H1 (cell line): ENCODE data around the gene TADA3. TPM values are rescaled to one million over a fixed set of nuclear protein-coding genes. Genes with fewer than 3 reads are reported as not detected.

Experiments used
- CTCF ChIA-PET: fragments of 300-600 bp; sonication (Branson Sonifier 250); formaldehyde crosslinking; loops from one replicate; lab custom pipeline; 2021; ENCODE audit not compliant: partially characterized antibody; lab: Charles Lee
- POLR2A ChIA-PET: fragments of 300-600 bp; sonication (Branson Sonifier 250); formaldehyde crosslinking; loops from one replicate; lab custom pipeline; 2021; ENCODE audit warnings: inconsistent platforms; ENCODE audit not compliant: partially characterized antibody; lab: Charles Lee
- DNase-seq, 2 experiments: peaks; one replicate each; pipeline versions ENCODE4 v3.0.0 to v3.0.0-alpha.2; 2010 to 2022; ENCODE audit warnings: low spot score in 2 of 2, low read depth in 1 of 2, mixed read lengths in 1 of 2
- FAIRE-seq: peaks from 2 replicates; lab custom pipeline; 2011; peaks lifted over from hg19 to GRCh38; lab: Jason Lieb, UNC
- H2AFZ ChIP-seq: 2 replicates; pipeline ENCODE4 v1.8.1; 2012; ENCODE audit warnings: low read length, inconsistent platforms
- H2AK5ac ChIP-seq: 2 replicates; pipeline ENCODE4 v1.6.1; 2013; ENCODE audit warnings: low read depth, low read length
- H2BK120ac ChIP-seq: replicated peaks from 2 replicates; pipeline ENCODE3; 2013; ENCODE audit warnings: low read depth, low read length, inconsistent platforms
- H2BK12ac ChIP-seq: 2 replicates; pipeline ENCODE4 v1.6.1; 2013; ENCODE audit warnings: low read depth, low read length
- H2BK15ac ChIP-seq: 2 replicates; pipeline ENCODE4 v1.6.1; 2013; ENCODE audit warnings: low read length
- H2BK20ac ChIP-seq: 2 replicates; pipeline ENCODE4 v1.6.1; 2013; ENCODE audit warnings: low read length
- H2BK5ac ChIP-seq: 2 replicates; pipeline ENCODE4 v1.6.1; 2013; ENCODE audit warnings: low read depth, low read length
- H3K14ac ChIP-seq: 2 replicates; pipeline ENCODE4 v1.6.1; 2013; ENCODE audit warnings: inconsistent platforms; ENCODE audit not compliant: insufficient read length
- H3K18ac ChIP-seq: 2 replicates; pipeline ENCODE4 v1.6.1; 2013; ENCODE audit warnings: low read length; ENCODE audit errors: extremely low read depth
- H3K23ac ChIP-seq: 2 replicates; pipeline ENCODE4 v1.6.1; 2013; ENCODE audit warnings: inconsistent platforms; ENCODE audit not compliant: insufficient read length
- H3K23me2 ChIP-seq: 2 replicates; pipeline ENCODE4 v1.6.1; 2013; ENCODE audit warnings: low read depth, low read length
- H3K27ac ChIP-seq: 2 replicates; pipeline ENCODE4 v1.6.1; 2011; ENCODE audit warnings: low read depth, low read length, inconsistent platforms
- H3K27me3 ChIP-seq, 4 experiments: replicated peaks in 1 of 4; 1 replicate in 1 of 4; 2 replicates in 3 of 4; pipeline versions ENCODE4 v1.6.1 to v1.8.1; 2011 to 2013; ENCODE audit warnings: low read length in 3 of 4, mild to moderate bottlenecking in 3 of 4, inconsistent platforms in 2 of 4, mixed read lengths in 2 of 4, moderate library complexity in 1 of 4; ENCODE audit not compliant: control insufficient read depth in 3 of 4, insufficient read depth in 3 of 4; ENCODE audit errors: extremely low read depth in 1 of 4
- H3K36me3 ChIP-seq, 4 experiments: 2 replicates each; pipeline versions ENCODE4 v1.6.1 to v1.8.1; 2011 to 2013; ENCODE audit warnings: mild to moderate bottlenecking in 4 of 4, low read length in 3 of 4, moderate library complexity in 2 of 4, control low read depth in 1 of 4, inconsistent platforms in 1 of 4; ENCODE audit not compliant: insufficient read depth in 4 of 4, control insufficient read depth in 2 of 4
- H3K4ac ChIP-seq: replicated peaks from 2 replicates; pipeline ENCODE3; 2013; ENCODE audit warnings: low read length, low read depth, mixed read lengths, inconsistent platforms; ENCODE audit not compliant: insufficient read length
- H3K4me1 ChIP-seq, 4 experiments: replicated peaks in 1 of 4; 1 replicate in 1 of 4; 2 replicates in 3 of 4; pipeline versions ENCODE4 v1.6.1 to v1.8.1; 2011 to 2013; ENCODE audit warnings: low read length in 3 of 4, inconsistent platforms in 2 of 4, mixed read lengths in 1 of 4; ENCODE audit not compliant: insufficient read depth in 4 of 4, control insufficient read depth in 3 of 4
- H3K4me2 ChIP-seq, 2 experiments: 2 replicates each; pipeline versions ENCODE4 v1.6.1 to v1.8.1; 2011 to 2013; ENCODE audit warnings: low read depth in 2 of 2, low read length in 2 of 2, control low read depth in 1 of 2, inconsistent platforms in 1 of 2, mild to moderate bottlenecking in 1 of 2; ENCODE audit not compliant: insufficient read depth in 1 of 2
- H3K4me3 ChIP-seq, 4 experiments: fragments of 200-600, 300-600 bp in 1 of 4; sonication (generic), shearing (Covaris generic), sonication (Bioruptor Twin) in 1 of 4; 2 replicates each; pipeline versions ENCODE4 v1.5.1 to v1.8.1; 2011 to 2016; ENCODE audit warnings: low read length in 4 of 4, low read depth in 3 of 4, control low read depth in 2 of 4, inconsistent platforms in 2 of 4, mild to moderate bottlenecking in 2 of 4, mixed read lengths in 1 of 4, moderate library complexity in 1 of 4; ENCODE audit not compliant: insufficient read depth in 2 of 4; ENCODE audit errors: extremely low read depth in 1 of 4
- H3K56ac ChIP-seq: replicated peaks from 2 replicates; pipeline ENCODE3; 2013; ENCODE audit warnings: low read depth, mild to moderate bottlenecking, mixed read lengths, low read length, inconsistent platforms; ENCODE audit not compliant: insufficient read length
- H3K79me1 ChIP-seq: 2 replicates; pipeline ENCODE4 v1.6.1; 2013; ENCODE audit warnings: low read depth, low read length, control low read depth
- H3K79me2 ChIP-seq, 2 experiments: 2 replicates each; pipeline versions ENCODE4 v1.6.1 to v1.8.1; 2012 to 2013; ENCODE audit warnings: low read length in 2 of 2, mild to moderate bottlenecking in 2 of 2, inconsistent platforms in 1 of 2; ENCODE audit not compliant: insufficient read depth in 2 of 2, control insufficient read depth in 1 of 2
- H3K9ac ChIP-seq, 4 experiments: replicated peaks in 1 of 4; 1 replicate in 1 of 4; 2 replicates in 3 of 4; pipeline versions ENCODE4 v1.6.1 to v1.8.1; 2011 to 2013; ENCODE audit warnings: low read depth in 3 of 4, low read length in 3 of 4, control low read depth in 2 of 4, mild to moderate bottlenecking in 2 of 4, moderate library complexity in 2 of 4, inconsistent platforms in 1 of 4; ENCODE audit errors: extremely low read depth in 1 of 4
- H3K9me3 ChIP-seq, 2 experiments: 2 replicates each; pipeline versions ENCODE4 v1.6.1 to v1.8.1; 2012 to 2013; ENCODE audit warnings: mild to moderate bottlenecking in 2 of 2, moderate library complexity in 2 of 2, control low read depth in 1 of 2, inconsistent platforms in 1 of 2, low read depth in 1 of 2, low read length in 1 of 2, mixed read lengths in 1 of 2; ENCODE audit not compliant: insufficient read depth in 2 of 2
- H4K20me1 ChIP-seq, 2 experiments: replicated peaks in 1 of 2; 2 replicates each; pipeline versions ENCODE3 to v1.8.1; 2011 to 2013; ENCODE audit warnings: inconsistent platforms in 2 of 2, low read length in 2 of 2, mild to moderate bottlenecking in 1 of 2; ENCODE audit not compliant: insufficient read depth in 2 of 2, control insufficient read depth in 1 of 2
- H4K5ac ChIP-seq: 2 replicates; pipeline ENCODE4 v1.6.1; 2013; ENCODE audit warnings: low read length, low read depth, mixed read lengths, inconsistent platforms; ENCODE audit not compliant: insufficient read length
- H4K8ac ChIP-seq: 2 replicates; pipeline ENCODE4 v1.8.0; 2013; ENCODE audit warnings: mild to moderate bottlenecking, moderate library complexity, low read length, inconsistent platforms; ENCODE audit not compliant: insufficient read depth; ENCODE audit errors: extremely low read depth
- H4K91ac ChIP-seq: replicated peaks from 2 replicates; pipeline ENCODE3; 2013; ENCODE audit warnings: low read length, mixed read lengths, inconsistent platforms; ENCODE audit not compliant: insufficient read length
- ASH2L ChIP-seq: fragments of 200-600, 300-600 bp; sonication (generic); IDR thresholded peaks from one replicate; pipeline ENCODE4 v1.7.1; 2017; ENCODE audit warnings: low read length
- HDAC2 ChIP-seq, 2 experiments: fragments of 300-600 bp in 1 of 2; sonication (generic) in 1 of 2; IDR thresholded peaks; 2 replicates each; pipeline ENCODE4 v1.6.1; 2011 to 2012; ENCODE audit warnings: low read depth in 2 of 2, low read length in 2 of 2, mild to moderate bottlenecking in 2 of 2, moderate library complexity in 2 of 2, borderline replicate concordance in 1 of 2, inconsistent platforms in 1 of 2
- KDM1A ChIP-seq: fragments of 200-600, 300-600 bp; sonication (generic); IDR thresholded peaks from 2 replicates; pipeline ENCODE4 v1.7.1; 2016; ENCODE audit warnings: mild to moderate bottlenecking, low read length, borderline replicate concordance
- POLR2A ChIP-seq, 2 experiments: IDR thresholded peaks; 1 replicate in 1 of 2; 2 replicates in 1 of 2; pipeline ENCODE4 v1.6.1; 2011; ENCODE audit warnings: low read depth in 2 of 2, low read length in 2 of 2, mild to moderate bottlenecking in 2 of 2; ENCODE audit errors: control extremely low read depth in 1 of 2
- RFX5 ChIP-seq: IDR thresholded peaks from 2 replicates; pipeline ENCODE4 v1.6.1; 2011; ENCODE audit warnings: low read depth, low read length, improper control_type of control experiment, borderline replicate concordance
- SUZ12 ChIP-seq: fragments of 200-600 bp; sonication (generic); IDR thresholded peaks from 2 replicates; pipeline ENCODE4 v1.6.1; 2012; ENCODE audit warnings: mild to moderate bottlenecking, inconsistent platforms, low read length, moderate library complexity, mixed read lengths
- WGBS, 2 experiments: shearing (Covaris generic) in 1 of 2; methylation state at CpG; one replicate each; pipeline versions ENCODE4 v1.1.6 to v1.1.7; 2013 to 2015; ENCODE audit warnings: low lambda C conversion rate in 2 of 2, mixed read lengths in 2 of 2, inconsistent platforms in 1 of 2, low coverage in 1 of 2, missing lambda C conversion rate in 1 of 2; ENCODE audit not compliant: insufficient replicate concordance in 2 of 2, insufficient coverage in 1 of 2, insufficient read length in 1 of 2; ENCODE audit errors: extremely low coverage in 1 of 2, missing lambda C conversion rate in 1 of 2; 5-methylcytosine and 5-hydroxymethylcytosine counted together
- polyA plus RNA-seq, 7 experiments: library from polyadenylated mRNA; depleted of rRNA in 3 of 7; stranded (reverse) in 5 of 7; unstranded in 2 of 7; fragments of >200 nt in 5 of 7; fragments of 200-250 nt in 2 of 7; gene quantifications; 1 replicate in 5 of 7; 2 replicates in 1 of 7; 4 replicates in 1 of 7; pipeline versions ENCODE4 v1.2.1 to v1.2.3, GENCODE V29; 2011 to 2013; ENCODE audit warnings: missing spikeins in 2 of 7, mixed read lengths in 2 of 7
- total RNA-seq: library from RNA; stranded (reverse); fragmentation: NEBNext Ultra II Directional; extraction: Animal tissue kit (Norgen Biotek cat#: 25700); gene quantifications from 2 replicates; pipeline ENCODE4 v1.2.1, GENCODE V29; 2021

The TADA3 gene
- total and polyA plus RNA-seq, 2 of the 8 experiments (the other 6 are each of a cell fraction or from before 2014, with no cell fraction given): 43.4 to 50.3 TPM

DNA sequence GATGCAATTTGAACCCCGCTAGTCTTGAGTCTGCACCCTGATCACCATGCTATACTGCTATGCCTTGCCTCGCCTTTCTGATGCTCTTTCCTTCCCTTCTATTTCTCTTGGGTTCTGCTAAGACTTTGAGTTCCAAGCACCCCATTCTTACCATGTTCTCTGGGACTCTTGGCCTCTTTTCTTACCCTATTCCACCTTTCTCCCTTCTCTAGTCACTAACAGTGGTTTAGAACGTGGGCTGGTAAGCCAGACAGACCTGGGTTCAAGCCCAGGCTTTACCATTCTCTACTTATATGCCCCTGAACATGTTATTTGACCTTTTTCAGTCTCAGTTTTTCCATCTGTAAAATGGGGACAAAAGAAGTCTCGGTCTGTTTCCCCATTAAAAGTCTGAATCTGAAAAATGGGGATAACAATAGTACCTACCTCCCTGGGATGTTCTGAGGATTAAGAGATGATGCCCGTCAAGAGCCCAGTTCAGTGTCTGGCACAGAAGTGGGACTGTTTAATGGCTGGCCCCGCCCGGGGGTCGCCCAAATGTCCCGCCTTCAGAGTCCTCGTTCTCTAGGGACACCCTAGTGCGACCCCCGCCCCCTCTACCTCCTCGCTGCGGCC is 376 bp downstream of the TADA3 start:
- ChIA-PET POLR2A (interaction anchor here (0.8 to 5.5 kb wide), 19 partner anchors 8 to 429 kb away, joined by 3 to 71 read pairs (median 6); partner anchors contain the start of genes BRPF1, CAMK1, CRELD1 and EMC3), CTCF (interaction anchor here (1.2 to 1.6 kb wide), 4 partner anchors 10 to 43 kb away, joined by 4 to 6 read pairs (median 4); partner anchors contain the start of gene OGG1)
- H3K4me3 ChIP-seq: peak overlapping the region; percentile 89 to 98 (median 95)
- H3K18ac ChIP-seq: no peak overlapping the region; the same call in 1 of the 2 replicates
- H3K4me1 ChIP-seq: peaks cover 0 to 8% (median 0%) of the 10 kb centered on the region in 4 experiments; a peak in 2 of 7 replicates
- H4K8ac ChIP-seq: peak overlapping the region; percentile 90; the same call in 1 of the 2 replicates
- FAIRE-seq (no peak), DNase-seq (no peak)
- no peak overlapping the region for H3K4ac ChIP-seq
- peak overlapping the region in 3 of 4 experiments; percentile 73 to 98 (median 94); a peak in 6 of 7 replicates for H3K9ac ChIP-seq
- H4K91ac ChIP-seq: peak overlapping the region; percentile 12
- H4K20me1 ChIP-seq: peaks cover 0 to 1% of the 10 kb centered on the region in 2 experiments
- H3K27ac ChIP-seq: peak overlapping the region; percentile 98; the same call in 1 of the 2 replicates
- H2BK15ac ChIP-seq: no peak overlapping the region; the same call in 1 of the 2 replicates
- H2BK12ac ChIP-seq: no peak overlapping the region
- H2AFZ ChIP-seq: no peak overlapping the region
- H2AK5ac ChIP-seq: 0 out of 2 replicates have a peak overlapping the region, but pooled peaks have one; percentile 34
- peak overlapping the region; percentile 83 to 96 for H3K4me2 ChIP-seq
- H3K56ac ChIP-seq: peak overlapping the region; percentile 83
- peak in 1 of 2 experiments; percentile 87; a peak in 1 of 4 replicates for TF ChIP-seq HDAC2 (IDR thresholded peaks at IDR 0.05; ENCODE audit: borderline replicate concordance in 1 of 2, low read depth in 2 of 2, low read length in 2 of 2)
- peak; percentile 98 for TF ChIP-seq KDM1A
- peak; percentile 6 for TF ChIP-seq ASH2L
- TF ChIP-seq SUZ12: no peak
- peak in 1 of 2 experiments; percentile 37; a peak in 1 of 3 replicates for TF ChIP-seq POLR2A (IDR thresholded peaks at IDR 0.05; ENCODE audit: control extremely low read depth in 1 of 2, low read depth in 2 of 2, low read length in 2 of 2)
- no peak for TF ChIP-seq RFX5
- WGBS, 2 experiments: 25% methylated on average over 12 of the region's 14 CpGs; no CpG with 5 or more reads in 1 of the 2 experiments
- peaks cover 0 to 36% of the 10 kb centered on the region in 2 experiments; a peak in 2 of 4 replicates for H3K79me2 ChIP-seq
- no peak overlapping the region for H2BK120ac ChIP-seq
- no peaks in the 10 kb centered on the region for H3K9me3 ChIP-seq
- no peak overlapping the region for H2BK5ac ChIP-seq
- no peak overlapping the region for H3K14ac ChIP-seq
- peak overlapping the region; percentile 11 for H4K5ac ChIP-seq
- H3K23ac ChIP-seq: no peak overlapping the region
- peaks cover 9% of the 10 kb centered on the region for H3K79me1 ChIP-seq
- H2BK20ac ChIP-seq: no peak overlapping the region
- peaks cover 8% of the 10 kb centered on the region for H3K23me2 ChIP-seq
- H3K36me3 ChIP-seq: peaks cover 2 to 26% (median 13%) of the 10 kb centered on the region in 4 experiments; a peak in 6 of 8 replicates
- no peaks in the 10 kb centered on the region for H3K27me3 ChIP-seq
